HAP-1 (cell line): ENCODE data around the gene CSTF3.

Experiments
- DNase-seq, 2 experiments: peaks; one replicate each; pipeline ENCODE4 v3.0.0-alpha.2; 2016 to 2020; ENCODE audit warnings: low spot score in 2 of 2
- H3K27me3 ChIP-seq: fragments of 250-450 bp; sonication (Bioruptor Pico); 2 replicates; pipeline ENCODE4 v1.5.1; 2020; ENCODE audit warnings: low read depth, mild to moderate bottlenecking, moderate library complexity
- H3K36me3 ChIP-seq: fragments of 250-450 bp; sonication (Bioruptor Pico); replicated peaks from 2 replicates; pipeline ENCODE4 v1.5.1; 2020; ENCODE audit warnings: mild to moderate bottlenecking
- H3K4me1 ChIP-seq: fragments of 250-450 bp; sonication (Bioruptor Pico); 2 replicates; pipeline ENCODE4 v1.5.1; 2020; ENCODE audit warnings: mild to moderate bottlenecking
- H3K4me3 ChIP-seq: fragments of 250-450 bp; sonication (Bioruptor Pico); 2 replicates; pipeline ENCODE4 v1.5.1; 2020; ENCODE audit warnings: mild to moderate bottlenecking, moderate library complexity
- H3K9me3 ChIP-seq: fragments of 250-450 bp; sonication (Bioruptor Pico); 2 replicates; pipeline ENCODE4 v1.5.1; 2020; ENCODE audit warnings: mild to moderate bottlenecking, moderate library complexity
- in situ Hi-C: fragments of 300-500 bp; cut with MboI; formaldehyde crosslinking; loops from 3 replicates; pipeline ENCODE4 v1.14.3; 2020; ENCODE audit warnings: low sequenced_read_pairs, inconsistent platforms, mixed read lengths

CSTF3 gene

GRCh38 chr11:33161120-33162005 is at the start of gene CSTF3:
CSTF3 (minus strand) TSS chr11:33161480; CDS start chr11:33161325, 155 bp downstream.
- Histone ChIP-seq H3K36me3 (peaks cover 5% of the 10 kb centered on the region), H3K4me3 (peak within 1 kb of the TSS; percentile 81), H3K9me3 (no peaks in the 10 kb centered on the region), H3K27me3 (no peaks in the 10 kb centered on the region), H3K4me1 (peaks cover 21% of the 10 kb centered on the region)
- in situ Hi-C loops = loop anchor here (10.0 to 25.0 kb wide), 2 partner anchors 93 to 526 kb away; partner anchors contain the start of gene HIPK3
- DNase-seq = peak; percentile 97 to 100

DNA sequence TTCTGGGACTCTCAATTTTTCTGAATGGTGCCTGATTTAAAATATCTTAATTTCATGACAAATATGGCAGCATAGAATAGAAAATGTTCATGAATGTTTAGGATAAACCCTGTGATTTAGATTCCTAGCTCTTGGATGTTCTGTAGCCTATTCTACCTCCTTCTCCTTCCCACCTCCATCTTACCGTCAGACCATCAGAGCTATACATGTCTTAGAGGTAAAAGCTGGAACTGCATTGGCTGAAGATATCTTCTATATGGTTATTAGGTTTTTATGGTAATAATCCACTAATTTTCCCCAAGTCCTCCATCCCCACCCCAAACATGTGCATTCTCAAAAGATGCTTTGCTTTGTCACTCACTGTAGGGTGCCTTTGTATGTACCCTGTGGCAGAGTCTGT is 46.9 kb upstream of the CSTF3 start:
- no peaks in the 10 kb centered on the region for H3K9me3 ChIP-seq
- in situ Hi-C loops = no loop called here
- no peaks in the 10 kb centered on the region for H3K36me3 ChIP-seq

GRCh38 chr11:33207408-33207985 is 46.2 kb upstream of the CSTF3 start:
- H3K36me3 ChIP-seq = no peaks in the 10 kb centered on the region
- no peaks in the 10 kb centered on the region for H3K9me3 ChIP-seq
- H3K4me3 ChIP-seq = no peak overlapping the region
- no peaks in the 10 kb centered on the region for H3K4me1 ChIP-seq
- DNase-seq = no peak
- H3K27me3 ChIP-seq = no peaks in the 10 kb centered on the region
- in situ Hi-C loops = no loop called here

More for the DNA sequence above, 46.9 kb upstream of the CSTF3 start:
- Histone ChIP-seq H3K27me3 (no peaks in the 10 kb centered on the region), H3K4me3 (no peak overlapping the region), H3K4me1 (no peaks in the 10 kb centered on the region)
- no peak for DNase-seq

- Histone ChIP-seq H3K4me3 (no peak overlapping the region), H3K9me3 (no peaks in the 10 kb centered on the region), H3K36me3 (no peaks in the 10 kb centered on the region), H3K27me3 (no peaks in the 10 kb centered on the region), H3K4me1 (peaks cover 12% of the 10 kb centered on the region)
- in situ Hi-C loops = no loop called here
- no peak for DNase-seq
Observed at GRCh38 chr11:33197915-33198727, 36.8 kb upstream of the CSTF3 start.

GRCh38 chr11:33195462-33196173 is 34.3 kb upstream of the CSTF3 start:
- H3K4me3 ChIP-seq = no peak overlapping the region
- H3K36me3 ChIP-seq = no peaks in the 10 kb centered on the region
- no peaks in the 10 kb centered on the region for H3K27me3 ChIP-seq
- DNase-seq = peak; percentile 67 to 76
- in situ Hi-C loops = no loop called here
- H3K4me1 ChIP-seq = peaks cover 12% of the 10 kb centered on the region
- H3K9me3 ChIP-seq = no peaks in the 10 kb centered on the region

- Histone ChIP-seq H3K9me3 (no peaks in the 10 kb centered on the region), H3K27me3 (no peaks in the 10 kb centered on the region), H3K4me1 (peaks cover 12% of the 10 kb centered on the region), H3K4me3 (no peak overlapping the region), H3K36me3 (no peaks in the 10 kb centered on the region)
- in situ Hi-C loops = no loop called here
- DNase-seq = no peak
Observed at GRCh38 chr11:33194455-33194854, 33.2 kb upstream of the CSTF3 start.

DNA sequence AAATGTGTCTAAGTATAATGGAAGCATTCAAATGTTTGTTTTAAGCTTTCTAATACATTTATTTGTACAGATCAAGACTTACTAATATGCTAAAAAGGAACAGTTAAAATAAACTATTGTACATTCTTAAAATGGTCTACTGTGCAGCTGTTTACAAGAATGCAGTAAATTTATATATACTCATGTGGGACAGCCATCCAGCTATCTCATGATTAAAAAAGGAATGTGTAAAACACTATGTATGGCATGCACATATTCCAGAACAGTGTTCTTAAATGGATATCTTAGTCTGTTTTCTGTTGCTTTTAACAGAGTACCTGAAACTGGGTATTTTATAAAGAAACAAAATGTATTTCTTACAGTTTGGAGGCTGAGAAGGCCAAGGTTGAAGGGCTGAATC is 30.2 kb upstream of the CSTF3 start:
- no peaks in the 10 kb centered on the region for H3K27me3 ChIP-seq
- no peaks in the 10 kb centered on the region for H3K9me3 ChIP-seq
- H3K36me3 ChIP-seq = no peaks in the 10 kb centered on the region
- H3K4me3 ChIP-seq = no peak overlapping the region
- peaks cover 24% of the 10 kb centered on the region for H3K4me1 ChIP-seq
- in situ Hi-C loops = no loop called here
- DNase-seq = no peak

DNA sequence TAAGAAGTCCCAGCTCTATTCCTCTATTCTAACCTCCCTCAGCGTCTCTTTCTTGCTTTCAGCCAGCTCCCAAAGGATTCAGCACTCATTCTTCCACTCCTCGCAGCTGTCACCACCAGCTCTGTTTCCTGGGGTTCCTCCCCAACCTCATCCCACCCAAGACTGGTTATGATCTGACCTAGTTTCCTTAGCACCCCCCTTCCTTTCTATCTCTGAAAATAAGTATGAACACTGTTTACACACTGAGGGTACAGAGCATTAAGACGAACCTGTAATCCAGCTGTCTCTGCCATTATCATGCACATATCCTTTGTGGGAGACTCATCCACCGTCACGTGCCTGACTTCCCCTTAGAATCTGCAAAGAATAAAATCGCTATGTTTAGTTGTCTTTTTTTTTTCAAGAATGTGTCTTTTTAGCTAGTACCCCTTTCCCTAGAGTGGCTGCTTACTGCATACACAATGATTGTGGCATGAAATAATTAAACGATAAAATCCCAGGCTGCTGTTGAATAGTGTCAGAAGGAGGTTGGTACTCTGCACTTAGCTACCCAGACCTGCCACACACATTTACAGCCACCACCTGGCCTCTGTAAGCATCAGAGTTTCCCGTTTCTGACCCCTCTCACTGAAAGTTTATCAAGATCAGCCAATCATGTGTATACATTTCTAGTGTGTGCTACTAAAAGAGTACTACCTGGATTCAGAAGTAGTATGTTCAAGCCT is 26.9 kb upstream of the CSTF3 start:
- no peaks in the 10 kb centered on the region for H3K9me3 ChIP-seq
- in situ Hi-C loops = no loop called here
- DNase-seq = peak; percentile 37 to 55
- peaks cover 12% of the 10 kb centered on the region for H3K4me1 ChIP-seq
- no peak overlapping the region for H3K4me3 ChIP-seq
- no peaks in the 10 kb centered on the region for H3K36me3 ChIP-seq
- H3K27me3 ChIP-seq = no peaks in the 10 kb centered on the region

DNA sequence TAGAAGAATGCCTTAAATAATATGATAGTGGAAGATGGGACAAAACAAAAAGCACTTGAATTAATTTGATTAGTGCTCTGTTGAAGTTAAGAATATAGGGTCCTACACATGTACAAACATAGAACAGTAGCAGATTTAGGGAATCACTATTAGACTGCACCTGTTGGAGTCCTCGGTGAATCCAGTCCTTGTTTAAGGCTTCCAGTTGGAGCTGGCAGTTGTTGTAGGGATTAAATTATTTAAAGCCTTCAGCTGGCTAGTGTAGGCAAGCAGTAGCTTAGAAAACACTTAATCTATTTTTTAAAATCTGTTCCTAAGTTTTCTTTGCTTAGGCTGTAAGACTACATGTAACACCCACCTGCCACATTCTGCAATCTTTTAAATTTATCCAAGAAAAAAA is 24.5 kb upstream of the CSTF3 start:
- no peak for DNase-seq
- H3K4me1 ChIP-seq = peaks cover 12% of the 10 kb centered on the region
- H3K9me3 ChIP-seq = no peaks in the 10 kb centered on the region
- no peaks in the 10 kb centered on the region for H3K36me3 ChIP-seq
- H3K27me3 ChIP-seq = no peaks in the 10 kb centered on the region
- H3K4me3 ChIP-seq = no peak overlapping the region
- in situ Hi-C loops = no loop called here

DNA sequence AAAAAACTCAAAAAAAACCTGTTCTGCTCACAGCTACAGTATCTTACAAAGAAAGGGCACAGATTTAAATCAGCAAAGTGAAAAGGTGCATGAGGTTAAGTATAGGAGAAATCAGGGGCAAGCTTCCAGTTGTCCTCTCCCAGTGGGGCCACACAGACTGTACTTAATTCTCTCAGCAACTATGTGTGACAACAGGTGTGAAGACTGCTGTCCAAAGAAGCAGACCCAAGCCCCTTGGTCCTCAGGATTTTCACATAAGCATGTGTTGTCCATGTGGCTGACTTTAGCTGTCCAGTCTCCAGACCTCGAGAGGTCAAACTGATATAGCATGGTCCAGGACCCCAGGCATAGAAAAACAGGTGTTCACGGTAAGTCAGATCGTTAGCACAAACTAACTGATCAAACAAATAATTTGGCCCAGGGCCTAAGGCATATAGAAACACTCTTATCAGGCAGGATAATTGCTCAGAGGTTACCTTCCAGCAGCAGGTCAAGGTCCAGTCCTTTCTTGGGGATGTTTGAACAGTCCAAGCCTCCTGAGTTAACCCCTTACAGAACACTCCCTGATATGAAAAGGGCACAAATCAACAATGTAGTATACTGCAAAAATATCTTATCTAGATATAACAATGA is 21.1 kb upstream of the CSTF3 start:
- Histone ChIP-seq H3K9me3 (no peaks in the 10 kb centered on the region; the same call in 1 of the 2 replicates), H3K4me1 (no peaks in the 10 kb centered on the region), H3K27me3 (no peaks in the 10 kb centered on the region), H3K36me3 (no peaks in the 10 kb centered on the region), H3K4me3 (no peak overlapping the region)
- no peak for DNase-seq
- in situ Hi-C loops = no loop called here

GRCh38 chr11:33179348-33179803 is 18.1 kb upstream of the CSTF3 start:
- Histone ChIP-seq H3K4me3 (no peak overlapping the region), H3K36me3 (no peaks in the 10 kb centered on the region), H3K4me1 (no peaks in the 10 kb centered on the region), H3K9me3 (no peaks in the 10 kb centered on the region; the same call in 1 of the 2 replicates), H3K27me3 (no peaks in the 10 kb centered on the region)
- DNase-seq = no peak
- in situ Hi-C loops = no loop called here

DNA sequence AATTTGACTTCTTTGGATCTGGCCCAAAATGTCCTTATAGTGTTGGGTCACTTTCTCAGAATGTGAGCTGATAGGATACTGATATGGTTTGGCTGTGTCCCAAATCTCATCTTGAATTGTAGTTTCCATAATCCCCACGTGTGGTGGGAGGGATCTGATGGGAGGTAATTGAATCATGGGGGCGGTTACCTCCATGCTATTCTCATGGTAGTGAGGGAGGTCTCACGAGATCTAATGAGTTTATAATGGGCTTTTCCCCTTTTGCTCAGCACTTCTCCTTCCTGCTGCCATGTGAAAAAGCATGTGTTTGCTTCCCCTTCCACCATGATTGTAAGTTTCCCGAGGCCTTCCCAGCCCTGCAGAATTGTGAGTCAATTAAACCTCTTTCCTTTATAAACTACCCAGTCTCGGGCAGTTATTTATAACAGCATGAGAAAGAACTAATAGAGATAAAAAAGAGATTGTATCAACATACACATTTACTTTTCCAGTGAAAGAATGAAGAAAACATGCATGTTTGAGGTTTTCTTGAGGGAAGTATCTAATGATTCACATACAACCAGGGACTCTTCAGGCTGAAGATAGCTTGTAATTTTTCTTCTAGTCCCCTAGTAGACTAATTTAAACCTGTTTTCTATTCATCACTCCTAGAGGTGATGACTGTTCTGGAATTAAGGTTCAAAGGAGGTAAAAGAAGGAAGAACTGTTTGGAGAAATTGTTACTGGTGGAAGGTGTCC is 17.3 kb upstream of the CSTF3 start:
- Histone ChIP-seq H3K4me1 (no peaks in the 10 kb centered on the region), H3K4me3 (no peak overlapping the region), H3K9me3 (no peaks in the 10 kb centered on the region; the same call in 1 of the 2 replicates), H3K27me3 (no peaks in the 10 kb centered on the region), H3K36me3 (no peaks in the 10 kb centered on the region)
- in situ Hi-C loops = no loop called here
- DNase-seq = no peak
